CD4-positive, alpha-beta T cell treated with Interleukin-4 for 4 hours (primary cell): ENCODE measurements around the gene EFNA3.
"Not testable (repeated sequence)": the region's sequence is repeated elsewhere in the genome, so short reads cannot be mapped to it uniquely, and the experiment has no call there.

Experiments
- DNase-seq: peaks from one replicate; pipeline ENCODE4 v3.0.0-alpha.2; 2020

Gene EFNA3

GRCh38 chr1:155113450-155113980 lies 34.9 kb downstream of the EFNA3 start:
- DNase-seq: no peak

DNA sequence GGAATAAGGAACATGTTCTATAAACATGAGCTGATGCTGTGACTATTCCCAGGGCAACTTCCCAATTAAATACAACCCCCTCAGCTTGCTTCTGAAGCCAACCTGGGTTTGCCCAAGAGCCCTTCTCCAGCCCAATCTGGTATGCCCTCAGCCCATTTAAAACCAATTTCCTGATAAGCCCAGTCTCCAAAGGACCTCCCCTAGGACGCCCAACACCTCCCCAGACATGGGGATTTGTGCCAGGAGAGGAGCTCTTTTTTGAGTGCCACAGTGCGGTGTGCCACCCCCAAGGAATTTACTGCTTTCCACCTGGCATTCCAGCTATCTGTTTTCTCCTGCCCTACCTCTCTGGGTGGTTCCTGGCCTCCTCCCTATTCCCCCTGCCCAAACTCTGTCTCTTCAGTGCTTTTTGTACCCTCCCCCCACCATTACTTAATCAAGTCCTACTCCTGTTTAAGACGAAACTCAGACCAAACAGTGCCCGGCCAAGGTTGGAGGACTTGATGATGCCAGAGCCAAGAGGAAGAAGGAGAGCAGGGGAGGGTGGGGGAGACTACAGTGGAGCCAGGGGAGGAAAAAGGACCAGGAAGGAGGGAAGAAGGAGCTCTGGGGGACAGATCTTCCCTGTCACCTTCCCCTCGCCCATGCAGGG lies 37.6 kb downstream of the EFNA3 start:
- no peak for DNase-seq

DNA sequence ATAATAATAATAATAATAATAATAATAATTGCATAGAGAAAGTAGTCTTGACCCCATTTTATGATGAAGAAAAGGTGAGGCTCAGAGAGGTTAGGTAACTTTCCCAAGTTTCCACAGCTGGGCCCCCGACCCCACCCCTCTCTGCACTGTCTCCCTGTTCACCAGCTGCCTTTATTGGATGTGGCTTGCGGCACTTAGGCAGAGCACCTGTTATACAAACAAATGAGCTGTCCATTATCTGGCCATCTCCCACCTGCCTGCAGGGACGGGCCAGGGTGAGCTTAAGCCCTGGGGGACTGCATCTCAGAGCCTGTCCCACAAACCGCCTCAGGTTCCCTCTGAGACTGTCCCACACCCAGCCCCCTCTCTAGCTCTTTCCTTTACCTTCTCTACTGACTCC lies 39.0 kb downstream of the EFNA3 start:
- DNase-seq: no peak

DNA sequence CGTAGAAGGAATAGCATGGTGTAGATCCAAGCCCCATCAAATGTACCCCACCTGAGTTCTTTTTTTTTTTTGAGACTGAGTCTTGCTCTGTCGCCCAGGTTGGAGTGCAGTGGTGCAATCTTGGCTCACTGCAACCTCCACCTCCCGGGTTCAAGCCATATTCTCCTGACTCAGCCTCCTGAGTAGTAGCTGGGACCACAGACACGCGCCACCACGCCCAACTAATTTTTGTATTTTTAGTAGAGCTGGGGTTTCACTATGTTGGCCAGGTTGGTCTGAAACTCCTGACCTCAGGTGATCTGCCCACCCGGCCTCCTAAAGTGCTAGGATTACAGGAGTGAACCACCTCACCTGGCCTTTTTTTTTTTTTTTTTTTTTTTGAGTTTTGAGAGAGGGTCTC lies 39.5 kb downstream of the EFNA3 start:
- not testable (repeated sequence) for DNase-seq

GRCh38 chr1:155120253-155120652 lies 41.6 kb downstream of the EFNA3 start:
- DNase-seq: no peak

DNA sequence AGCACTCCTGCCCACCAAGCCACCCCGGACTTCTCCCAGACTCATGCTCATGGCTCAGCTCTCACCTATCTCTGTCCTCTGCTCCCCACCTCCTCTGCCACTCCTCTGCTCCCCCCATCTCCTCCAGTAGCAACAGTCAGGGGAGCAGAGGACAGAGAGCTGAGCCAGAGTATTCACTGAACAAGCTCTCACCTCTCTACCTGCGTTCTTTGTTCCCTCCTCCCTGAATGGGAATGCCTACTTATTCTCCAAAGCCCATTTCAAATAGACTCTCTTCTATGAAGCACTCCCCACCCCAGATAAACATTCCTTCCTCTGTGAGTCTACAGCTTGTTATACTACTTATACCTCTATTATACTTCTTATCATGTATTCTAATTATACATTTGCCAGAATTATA lies 42.6 kb downstream of the EFNA3 start:
- no peak for DNase-seq

DNA sequence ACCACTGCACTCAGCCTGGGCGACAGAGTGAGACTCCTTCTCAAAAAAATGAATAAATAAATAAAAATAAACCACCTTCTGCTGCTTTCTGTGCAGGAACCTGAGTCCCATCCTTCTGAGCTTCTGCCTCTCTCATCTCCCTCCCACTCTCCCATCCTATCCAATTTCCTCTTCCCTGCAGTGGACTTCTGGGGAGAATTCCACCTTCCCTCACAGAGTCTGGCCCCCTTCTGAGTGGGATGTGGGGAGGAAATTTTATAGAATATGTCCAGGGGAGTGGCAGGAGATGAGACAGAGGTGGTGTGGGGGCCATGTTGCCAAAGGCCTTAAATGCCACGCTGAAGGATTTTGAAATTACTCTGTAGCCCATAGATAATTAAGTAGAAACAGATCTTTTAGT lies 43.7 kb downstream of the EFNA3 start:
- DNase-seq: no peak

DNA sequence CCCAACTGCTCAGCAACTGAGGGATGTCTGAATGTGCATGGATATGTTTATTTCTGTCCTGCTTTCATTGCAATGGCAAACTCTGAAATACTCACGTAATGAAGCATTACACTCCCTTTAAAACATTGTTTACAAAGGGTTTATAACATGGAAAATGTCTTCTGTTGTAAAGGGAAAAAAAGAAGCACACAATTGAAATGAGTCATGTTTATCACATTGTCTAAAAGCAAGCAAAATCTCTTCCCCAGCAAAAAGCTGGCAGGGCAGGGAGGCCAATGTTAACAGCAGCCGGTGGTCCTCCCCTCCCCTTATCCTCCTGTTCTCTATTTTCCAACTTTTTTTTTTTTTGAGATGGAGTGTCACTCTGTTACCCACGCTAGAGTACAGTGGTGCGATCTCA lies 45.2 kb downstream of the EFNA3 start:
- no peak for DNase-seq

DNA sequence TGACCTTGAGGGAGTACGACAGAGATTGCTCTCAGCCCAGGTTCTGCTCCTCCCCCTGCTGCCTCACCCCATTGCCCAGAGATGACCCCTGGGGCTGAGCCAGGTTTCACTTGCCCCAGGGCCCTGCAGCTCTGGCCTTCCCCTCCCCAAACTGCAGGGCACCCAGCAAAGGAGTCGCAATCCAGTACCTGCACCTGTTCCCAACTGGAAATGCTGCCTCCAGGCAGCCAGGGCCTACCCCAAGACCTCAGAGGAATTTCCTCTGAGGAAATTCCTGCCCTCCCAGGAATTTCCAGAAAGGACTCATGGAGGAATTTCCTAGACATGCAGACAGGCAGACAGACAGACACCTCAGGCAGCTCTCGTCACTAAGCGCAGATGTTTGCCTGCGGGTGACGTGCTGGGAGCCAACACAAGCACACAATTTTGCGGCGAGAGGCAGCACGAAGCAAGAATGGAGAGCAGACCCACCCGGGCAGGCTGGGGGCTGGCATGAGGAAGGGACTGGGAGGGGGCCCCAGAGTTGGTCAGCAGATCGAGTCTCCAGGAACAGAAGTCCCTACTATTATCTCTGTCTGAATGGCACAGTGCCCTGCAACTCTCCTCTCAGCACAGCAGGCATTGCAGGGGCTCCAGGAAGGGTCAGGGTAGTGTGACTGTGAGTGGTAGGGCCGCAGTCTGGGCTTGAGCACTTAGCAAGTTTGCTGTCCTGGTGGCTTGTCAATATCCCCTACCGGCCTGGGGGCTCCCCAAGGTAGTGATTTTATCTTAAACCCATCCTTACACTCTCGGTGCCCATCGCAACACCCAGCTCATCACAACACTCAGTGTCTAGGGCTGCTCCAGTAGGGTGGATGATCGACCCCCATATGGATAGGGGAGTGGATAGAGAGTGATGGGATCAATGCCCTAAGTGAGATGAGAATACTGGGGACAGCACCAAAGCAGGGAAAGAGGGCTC lies 46.1 kb downstream of the EFNA3 start:
- no peak for DNase-seq

- no peak for DNase-seq
These were observed 46.9 kb downstream of the EFNA3 start for GRCh38 chr1:155125511-155125945.

DNA sequence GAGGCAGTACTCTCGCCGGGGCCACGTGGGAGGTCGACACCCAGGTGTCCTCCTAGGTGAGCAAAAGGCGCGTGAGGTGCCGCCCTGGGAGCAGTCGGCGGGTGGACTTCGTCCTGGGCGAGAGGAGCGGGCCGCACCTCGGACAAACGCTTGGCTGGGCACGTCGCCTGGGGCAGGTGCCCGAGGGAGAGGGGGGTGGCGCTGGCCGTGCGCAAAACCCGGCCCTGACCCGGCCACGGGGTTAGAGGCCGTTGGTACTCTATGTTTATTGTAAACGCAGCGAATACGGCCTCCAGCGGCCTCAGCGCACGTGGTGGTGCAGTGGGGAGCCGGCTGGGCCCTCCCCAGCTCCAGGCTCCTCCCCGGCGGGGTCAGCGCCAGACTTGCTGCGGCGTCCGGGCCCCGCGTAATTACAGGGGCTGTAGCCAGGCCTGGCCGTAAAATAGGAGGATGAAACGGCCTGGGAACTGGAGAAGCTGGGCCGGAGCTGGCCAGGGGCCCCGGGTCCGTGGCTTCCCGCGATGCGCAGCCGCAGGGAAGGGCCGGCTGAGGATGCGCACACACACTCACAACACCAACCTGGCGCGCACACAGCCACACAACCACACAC lies 47.4 kb downstream of the EFNA3 start:
- no peak for DNase-seq

- peak; percentile 39 for DNase-seq
These were observed 48.0 kb downstream of the EFNA3 start for GRCh38 chr1:155126556-155127104.

DNA sequence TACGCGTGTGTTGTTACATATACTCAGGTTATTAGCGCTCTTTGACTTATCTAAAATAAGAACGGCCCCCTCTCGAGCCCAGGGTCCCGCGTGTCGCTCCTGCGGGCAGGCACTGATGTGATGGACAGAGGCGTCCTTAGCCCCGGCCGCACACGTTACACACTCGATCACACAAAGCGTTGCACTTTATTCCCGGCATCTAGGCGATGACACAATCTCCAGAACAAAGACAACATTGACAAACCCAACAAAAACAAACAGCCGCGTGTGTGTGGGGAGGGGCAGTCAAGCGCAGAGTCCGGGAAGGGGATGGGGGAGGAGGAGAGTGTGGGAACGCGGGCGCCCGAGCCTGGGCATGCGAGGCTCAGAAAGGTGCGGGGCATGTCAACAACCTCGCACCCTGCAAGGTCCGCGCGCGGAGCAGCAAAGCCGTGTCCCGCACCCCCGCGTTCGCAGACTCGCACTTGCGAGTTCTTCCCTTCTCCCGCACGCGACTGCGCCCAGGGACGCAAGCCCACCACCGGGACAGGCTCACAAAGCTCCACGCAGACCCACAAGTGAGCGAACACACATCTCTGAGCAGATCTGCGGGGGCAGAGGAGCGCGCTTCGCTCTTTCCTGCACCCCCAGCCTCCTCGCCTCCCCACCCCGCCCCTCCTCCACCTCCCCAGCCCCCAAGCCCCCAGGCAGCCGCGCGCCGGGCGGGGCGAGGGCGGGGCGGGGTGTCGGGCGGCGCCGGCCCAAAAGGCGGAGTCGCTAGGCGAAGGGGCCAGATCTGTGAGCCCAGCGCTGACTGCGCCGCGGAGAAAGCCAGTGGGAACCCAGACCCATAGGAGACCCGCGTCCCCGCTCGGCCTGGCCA lies 48.7 kb downstream of the EFNA3 start, which contains the start of gene EFNA1:
Gene EFNA1, plus strand, starts transcription at position 772 of the 862 bp plus-strand sequence. CDS start 102 bp downstream, outside the sequence.
- peak; percentile 5 for DNase-seq

- no peak for DNase-seq
These were observed 49.5 kb downstream of the EFNA3 start for GRCh38 chr1:155127967-155128754.

GRCh38 chr1:155128755-155129473 lies 50.3 kb downstream of the EFNA3 start:
- no peak for DNase-seq

GRCh38 chr1:155130272-155131006 lies 51.8 kb downstream of the EFNA3 start:
- DNase-seq: no peak

DNA sequence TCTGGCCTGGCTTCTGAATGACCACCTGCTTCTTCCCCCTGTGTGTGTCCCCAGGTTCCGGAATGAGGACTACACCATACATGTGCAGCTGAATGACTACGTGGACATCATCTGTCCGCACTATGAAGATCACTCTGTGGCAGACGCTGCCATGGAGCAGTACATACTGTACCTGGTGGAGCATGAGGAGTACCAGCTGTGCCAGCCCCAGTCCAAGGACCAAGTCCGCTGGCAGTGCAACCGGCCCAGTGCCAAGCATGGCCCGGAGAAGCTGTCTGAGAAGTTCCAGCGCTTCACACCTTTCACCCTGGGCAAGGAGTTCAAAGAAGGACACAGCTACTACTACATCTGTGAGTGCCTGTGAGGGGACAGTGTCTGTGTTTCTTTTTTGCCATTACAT lies 52.6 kb downstream of the EFNA3 start:
- DNase-seq: no peak

DNA sequence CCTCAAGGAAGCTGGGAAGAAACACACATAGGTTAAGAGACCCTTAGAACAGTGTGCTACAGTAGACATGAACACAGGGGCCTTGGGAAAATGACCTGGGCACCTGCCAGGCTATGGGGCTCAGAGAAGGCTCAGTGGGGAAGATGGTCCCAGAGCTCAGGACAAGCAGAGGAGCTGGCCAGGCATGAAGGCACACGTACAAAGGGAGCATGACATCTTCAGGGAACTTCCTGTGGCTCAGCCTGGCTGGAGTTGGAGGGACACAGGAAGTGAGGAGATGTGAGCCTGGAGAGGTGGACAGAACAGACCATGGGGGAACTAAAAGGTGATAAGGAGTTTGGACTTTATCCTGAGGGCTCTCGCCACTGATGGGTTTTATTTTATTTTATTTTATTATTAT lies 53.2 kb downstream of the EFNA3 start:
- no peak for DNase-seq

- DNase-seq: no peak
These were observed 55.2 kb downstream of the EFNA3 start for GRCh38 chr1:155133799-155134281.

DNA sequence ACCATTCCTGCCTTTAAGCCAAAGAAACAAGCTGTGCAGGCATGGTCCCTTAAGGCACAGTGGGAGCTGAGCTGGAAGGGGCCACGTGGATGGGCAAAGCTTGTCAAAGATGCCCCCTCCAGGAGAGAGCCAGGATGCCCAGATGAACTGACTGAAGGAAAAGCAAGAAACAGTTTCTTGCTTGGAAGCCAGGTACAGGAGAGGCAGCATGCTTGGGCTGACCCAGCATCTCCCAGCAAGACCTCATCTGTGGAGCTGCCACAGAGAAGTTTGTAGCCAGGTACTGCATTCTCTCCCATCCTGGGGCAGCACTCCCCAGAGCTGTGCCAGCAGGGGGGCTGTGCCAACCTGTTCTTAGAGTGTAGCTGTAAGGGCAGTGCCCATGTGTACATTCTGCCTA lies 55.7 kb downstream of the EFNA3 start:
- no peak for DNase-seq
